ENCODE data around the gene PZP. TPM values are rescaled to one million over a fixed set of nuclear protein-coding genes. Genes with fewer than 3 reads are reported as not detected.
A peak's percentile ranks its signal among the peaks of the same experiment; 100 is the strongest.

The PZP gene
- total and polyA plus RNA-seq, 9 of the 15 experiments (the other 6 are each of a cell fraction or from before 2014, with no cell fraction given), result 0.01 TPM; not detected in 8

GRCh38 chr12:9101018-9101687 is 107.0 kb downstream of the PZP start (continued):
- TF ChIP-seq ZKSCAN8 (CRISPR knock-in tag; IDR thresholded peaks at IDR 0.05), result no peak
- TF ChIP-seq ZC3H8 (IDR thresholded peaks at IDR 0.05), result no peak

GRCh38 chr12:9099552-9100190 is 108.5 kb downstream of the PZP start:
- FAIRE-seq (no peak), ATAC-seq (no peak), DNase-seq (ENCODE audit: extremely low read depth in 1 of 4, low spot score in 3 of 4) (no peak)
- WGBS (ENCODE audit: insufficient coverage, low coverage, missing lambda C conversion rate), result 3% methylated on average over 2 of the region's 2 CpGs
- no peaks in the 10 kb centered on the region for H3K36me3 ChIP-seq (ENCODE audit: control insufficient read depth, insufficient read depth, low read length)
- ChIA-PET POLR2A (no interaction called here), CTCF (ENCODE audit: low intra/inter-chr PET ratio) (no interaction called here)
- H3K4me3 ChIP-seq, result no peak overlapping the region
- H4K20me1 ChIP-seq (replicated peaks; ENCODE audit: control insufficient read depth, insufficient read depth, low read length), result no peaks in the 10 kb centered on the region
- TF ChIP-seq HMG20B (CRISPR knock-in tag; IDR thresholded peaks at IDR 0.05), result no peak
- no peak overlapping the region for H3K9ac ChIP-seq (ENCODE audit: insufficient read depth in 1 of 2, low read depth in 2 of 2, low read length in 2 of 2)
- no TSS peak for BruUV-seq (replicated peaks)
- H3K4me1 ChIP-seq (replicated peaks in 1 of 2; ENCODE audit: control insufficient read depth in 2 of 2, insufficient read depth in 2 of 2, low read length in 2 of 2), result no peaks in the 10 kb centered on the region
- H3K79me2 ChIP-seq (ENCODE audit: control insufficient read depth, insufficient read depth, low read length), result no peaks in the 10 kb centered on the region
- intact Hi-C loops (cut with micrococcal nuclease), result no loop called here
- H3K9me3 ChIP-seq (replicated peaks; ENCODE audit: control insufficient read depth, insufficient read depth, low read depth, low read length), result no peaks in the 10 kb centered on the region
- H3K9me1 ChIP-seq (ENCODE audit: control insufficient read depth, insufficient read depth, low read length), result no peaks in the 10 kb centered on the region
- no peak overlapping the region for H2AFZ ChIP-seq (ENCODE audit: low read depth, low read length)
- in situ Hi-C loops (cut with MboI), result no loop called here
- H3K27ac ChIP-seq (ENCODE audit: extremely low read depth, low read depth, low read length), result no peak overlapping the region
- H3K4me2 ChIP-seq (ENCODE audit: insufficient read depth, low read length), result no peak overlapping the region
- peaks cover 0 to 4% of the 10 kb centered on the region in 2 experiments; a peak in 1 of 5 replicates for H3K27me3 ChIP-seq (ENCODE audit: control insufficient read depth in 2 of 2, insufficient read depth in 2 of 2, low read length in 2 of 2)

MicroRNAs encoded within 50 kb of the gene (microRNA counts, 767-probe panel; counts per million panel counts)
- 1,894 counts per million, percentile 48 among the panel's probes with 10 or more counts for microRNA hsa-miR-1244

Small RNAs within 50 kb of the gene (microRNA-seq; reads per million reads assigned to microRNA genes)
- not detected for gene MIR1244-3 (ENCODE audit: borderline microRNAs expressed)

Other genes with a start within 250 kb of the PZP start
- gene KLRG1, start 218.8 kb downstream of the PZP start, total RNA-seq (2014; rRNA removed), result 1.2 and 2.0 TPM in 2 replicates
- 2.6 and 3.0 TPM in 2 replicates for gene KLRG1, start 218.8 kb downstream of the PZP start, total RNA-seq (2014; rRNA removed; fragmentation: Illumina TruSeq; extraction: Trizol)
- gene KLRG1, start 218.8 kb downstream of the PZP start, total RNA-seq (2015; rRNA removed; fragmentation: Illumina TruSeq; extraction: Trizol), result 2.0 and 2.1 TPM in 2 replicates
- gene KLRG1, start 218.8 kb downstream of the PZP start, total RNA-seq (2021), result 1.4 TPM in 2 replicates
- 2.2 and 3.6 TPM in 2 replicates for gene KLRG1, start 218.8 kb downstream of the PZP start, polyA plus RNA-seq (2011; rRNA removed)
- gene KLRG1, start 218.8 kb downstream of the PZP start, polyA plus RNA-seq (2014; fragmentation: Illumina TruSeq; extraction: Trizol), result 2.1 and 2.6 TPM in 2 replicates
- 1 to 10 TPM; 4.8 to 7.2 TPM for gene KLRG1, start 218.8 kb downstream of the PZP start, polyA plus RNA-seq (2014; fragmentation: Nextera tagmentation; extraction: Ambion mirVana)
- 2.0 and 3.1 TPM in 2 replicates for gene KLRG1, start 218.8 kb downstream of the PZP start, polyA plus RNA-seq (2014; rRNA removed)
- gene A2M, start 92.5 kb downstream of the PZP start, total RNA-seq (2014; rRNA removed), result not detected in 2 replicates
- not detected in 2 replicates for gene A2M, start 92.5 kb downstream of the PZP start, total RNA-seq (2014; rRNA removed; fragmentation: Illumina TruSeq; extraction: Trizol)
- not detected in 2 replicates for gene A2M, start 92.5 kb downstream of the PZP start, total RNA-seq (2015; rRNA removed; fragmentation: Illumina TruSeq; extraction: Trizol)
- 2.3 and 3.0 TPM in 2 replicates for gene A2M, start 92.5 kb downstream of the PZP start, total RNA-seq (2021)
- not detected in 2 replicates for gene A2M, start 92.5 kb downstream of the PZP start, polyA plus RNA-seq (2011; rRNA removed)
- not detected in 2 replicates for gene A2M, start 92.5 kb downstream of the PZP start, polyA plus RNA-seq (2014; fragmentation: Illumina TruSeq; extraction: Trizol)
- under 1 TPM in 1 of 2 experiments, not detected in 1; 0.08 TPM for gene A2M, start 92.5 kb downstream of the PZP start, polyA plus RNA-seq (2014; fragmentation: Nextera tagmentation; extraction: Ambion mirVana)
- gene A2M, start 92.5 kb downstream of the PZP start, polyA plus RNA-seq (2014; rRNA removed), result not detected in 2 replicates